Suprapubic skin (tissue), 4 donors: Measurements from ENCODE around the gene TBL1Y.

Source experiments
- EP300 ChIP-seq: sonication (generic); formaldehyde crosslinking; IDR thresholded peaks from one replicate; pipeline ENCODE4 v1.6.1; 2017; ENCODE audit warnings: antibody characterized with exemption
- POLR2A ChIP-seq, 2 donors: fragments of 450-650 bp; IDR thresholded peaks; one replicate each; pipeline ENCODE4 v1.6.1; 2017; ENCODE audit warnings: antibody characterized with exemption in 2 of 2, mild to moderate bottlenecking in 2 of 2, moderate library complexity in 2 of 2
- POLR2AphosphoS5 ChIP-seq, 3 donors: sonication (generic); formaldehyde crosslinking; IDR thresholded peaks; one replicate each; pipeline ENCODE4 v1.6.1; 2017; ENCODE audit warnings: antibody characterized with exemption in 3 of 3
- TF ChIP-seq, protein P1 (sequence below), 2 donors: fragments of 200-600 bp in 1 of 2; fragments of 450-650 bp in 1 of 2; sonication (generic) in 1 of 2; IDR thresholded peaks; one replicate each; pipeline ENCODE4 v1.5.1; 2016 to 2019; ENCODE audit warnings: antibody characterized with exemption in 2 of 2, mild to moderate bottlenecking in 1 of 2, moderate library complexity in 1 of 2

DNA sequence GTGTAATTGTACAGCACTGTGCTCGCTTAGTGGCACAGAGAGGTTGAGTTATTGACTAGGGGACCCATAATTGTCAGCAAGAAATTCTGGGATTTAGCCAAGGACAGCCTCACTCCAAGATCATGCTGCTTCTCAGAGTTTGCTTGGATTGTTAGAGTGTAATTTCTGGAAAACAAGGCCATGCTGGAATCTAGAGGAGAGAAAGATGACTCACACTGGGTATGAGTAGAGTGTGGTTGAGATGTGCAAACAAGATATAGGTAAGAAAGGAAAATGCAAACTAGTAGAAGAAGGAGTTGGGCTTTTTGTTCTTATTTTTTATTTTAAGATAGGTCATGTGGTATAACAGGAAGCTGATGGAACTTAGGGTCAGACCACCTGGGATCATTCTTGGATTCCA, 97.4 kb downstream of the TBL1Y start:
- TF ChIP-seq POLR2AphosphoS5 (IDR thresholded peaks at IDR 0.05), result no peak
- TF ChIP-seq, protein P1, sequence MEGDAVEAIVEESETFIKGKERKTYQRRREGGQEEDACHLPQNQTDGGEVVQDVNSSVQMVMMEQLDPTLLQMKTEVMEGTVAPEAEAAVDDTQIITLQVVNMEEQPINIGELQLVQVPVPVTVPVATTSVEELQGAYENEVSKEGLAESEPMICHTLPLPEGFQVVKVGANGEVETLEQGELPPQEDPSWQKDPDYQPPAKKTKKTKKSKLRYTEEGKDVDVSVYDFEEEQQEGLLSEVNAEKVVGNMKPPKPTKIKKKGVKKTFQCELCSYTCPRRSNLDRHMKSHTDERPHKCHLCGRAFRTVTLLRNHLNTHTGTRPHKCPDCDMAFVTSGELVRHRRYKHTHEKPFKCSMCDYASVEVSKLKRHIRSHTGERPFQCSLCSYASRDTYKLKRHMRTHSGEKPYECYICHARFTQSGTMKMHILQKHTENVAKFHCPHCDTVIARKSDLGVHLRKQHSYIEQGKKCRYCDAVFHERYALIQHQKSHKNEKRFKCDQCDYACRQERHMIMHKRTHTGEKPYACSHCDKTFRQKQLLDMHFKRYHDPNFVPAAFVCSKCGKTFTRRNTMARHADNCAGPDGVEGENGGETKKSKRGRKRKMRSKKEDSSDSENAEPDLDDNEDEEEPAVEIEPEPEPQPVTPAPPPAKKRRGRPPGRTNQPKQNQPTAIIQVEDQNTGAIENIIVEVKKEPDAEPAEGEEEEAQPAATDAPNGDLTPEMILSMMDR (IDR thresholded peaks at IDR 0.05), result no peak
- no peak for TF ChIP-seq POLR2A (IDR thresholded peaks at IDR 0.05)
- TF ChIP-seq EP300, result no peak
